Neural progenitor cell (in vitro differentiated cells): ENCODE results near the gene SBF2.

Experiments
- EZH2 ChIP-seq: fragments of 200-600 bp; sonication (generic); IDR thresholded peaks from 2 replicates; pipeline ENCODE4 v1.6.1; 2017; ENCODE audit warnings: antibody characterized with exemption, mild to moderate bottlenecking, moderate library complexity
- EZH2phosphoT487 ChIP-seq: fragments of 200-600 bp; sonication (generic); IDR thresholded peaks from 2 replicates; pipeline ENCODE4 v1.6.1; 2017; ENCODE audit warnings: antibody characterized with exemption
- TF ChIP-seq, protein P1 (sequence below): fragments of 200-600 bp; sonication (generic); IDR thresholded peaks from 2 replicates; pipeline ENCODE4 v1.5.1; 2017; ENCODE audit warnings: antibody characterized with exemption, mild to moderate bottlenecking

DNA sequence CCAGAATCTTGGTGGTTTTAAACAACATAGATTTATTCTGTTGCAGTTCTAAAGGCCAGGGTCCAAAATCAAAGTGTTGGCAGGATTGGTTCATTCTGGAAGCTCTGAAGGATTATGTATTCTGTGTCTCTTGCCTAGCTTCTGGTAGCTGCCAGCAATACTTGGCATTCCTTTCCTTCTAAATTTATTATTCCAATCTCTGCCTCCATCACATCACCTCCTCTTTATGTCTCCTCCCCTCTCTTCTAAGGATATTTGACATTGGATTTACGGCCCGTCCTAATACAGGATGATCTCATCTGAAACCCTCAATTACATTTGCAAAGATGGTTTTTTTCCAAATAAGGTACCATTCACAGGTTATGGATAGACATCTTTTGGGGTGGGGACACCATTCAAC is 186.5 kb downstream of the SBF2 start:
- TF ChIP-seq, protein P1, sequence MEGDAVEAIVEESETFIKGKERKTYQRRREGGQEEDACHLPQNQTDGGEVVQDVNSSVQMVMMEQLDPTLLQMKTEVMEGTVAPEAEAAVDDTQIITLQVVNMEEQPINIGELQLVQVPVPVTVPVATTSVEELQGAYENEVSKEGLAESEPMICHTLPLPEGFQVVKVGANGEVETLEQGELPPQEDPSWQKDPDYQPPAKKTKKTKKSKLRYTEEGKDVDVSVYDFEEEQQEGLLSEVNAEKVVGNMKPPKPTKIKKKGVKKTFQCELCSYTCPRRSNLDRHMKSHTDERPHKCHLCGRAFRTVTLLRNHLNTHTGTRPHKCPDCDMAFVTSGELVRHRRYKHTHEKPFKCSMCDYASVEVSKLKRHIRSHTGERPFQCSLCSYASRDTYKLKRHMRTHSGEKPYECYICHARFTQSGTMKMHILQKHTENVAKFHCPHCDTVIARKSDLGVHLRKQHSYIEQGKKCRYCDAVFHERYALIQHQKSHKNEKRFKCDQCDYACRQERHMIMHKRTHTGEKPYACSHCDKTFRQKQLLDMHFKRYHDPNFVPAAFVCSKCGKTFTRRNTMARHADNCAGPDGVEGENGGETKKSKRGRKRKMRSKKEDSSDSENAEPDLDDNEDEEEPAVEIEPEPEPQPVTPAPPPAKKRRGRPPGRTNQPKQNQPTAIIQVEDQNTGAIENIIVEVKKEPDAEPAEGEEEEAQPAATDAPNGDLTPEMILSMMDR = no peak
- no peak for TF ChIP-seq EZH2
- TF ChIP-seq EZH2phosphoT487 = no peak
